GM18517 (cell line): ENCODE measurements around the gene AXIN1.
"Not testable (repeated sequence)": the region's sequence is repeated elsewhere in the genome, so short reads cannot be mapped to it uniquely, and the experiment has no call there.

Source experiments
- ATAC-seq: cut with Tn5 transposase; IDR thresholded peaks from one replicate; pipeline ENCODE4 v1.9.1; 2021; ENCODE audit warnings: mild to moderate bottlenecking, moderate library complexity; ENCODE audit not compliant: unreplicated experiment

Gene AXIN1

DNA sequence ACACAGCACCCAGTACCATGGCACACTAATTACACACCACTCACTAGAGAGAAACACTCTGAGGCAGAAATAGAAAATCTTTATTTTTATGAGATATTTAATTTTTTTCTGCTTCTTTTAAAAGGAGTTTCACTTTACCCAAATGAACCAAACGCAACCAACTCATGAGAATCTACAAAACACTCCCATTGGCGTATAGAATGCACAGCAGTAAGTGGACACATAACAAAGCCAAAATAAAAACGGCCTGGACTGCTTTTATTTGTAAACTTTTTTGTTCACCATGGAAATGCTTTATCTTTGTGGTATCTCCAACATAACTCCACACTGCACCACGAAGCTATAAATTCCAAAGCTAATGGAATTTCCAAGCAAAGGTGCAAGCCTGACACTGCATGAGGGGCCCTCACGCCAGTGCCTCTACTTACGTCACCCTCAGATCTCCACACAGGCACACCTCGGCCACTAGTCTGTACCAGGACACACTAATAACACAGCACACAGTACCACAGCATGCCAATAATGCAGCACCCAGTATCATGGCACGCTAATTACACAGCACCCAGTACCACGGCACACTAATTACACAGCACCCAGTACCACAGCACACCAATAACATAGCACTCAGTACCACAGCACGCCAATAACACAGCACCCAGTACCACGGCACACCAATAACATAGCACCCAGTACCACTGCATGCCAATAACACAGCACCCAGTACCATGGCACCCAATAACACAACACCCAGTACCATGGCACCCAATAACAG, 17.5 kb downstream of the AXIN1 start:
- not testable (repeated sequence) for ATAC-seq

DNA sequence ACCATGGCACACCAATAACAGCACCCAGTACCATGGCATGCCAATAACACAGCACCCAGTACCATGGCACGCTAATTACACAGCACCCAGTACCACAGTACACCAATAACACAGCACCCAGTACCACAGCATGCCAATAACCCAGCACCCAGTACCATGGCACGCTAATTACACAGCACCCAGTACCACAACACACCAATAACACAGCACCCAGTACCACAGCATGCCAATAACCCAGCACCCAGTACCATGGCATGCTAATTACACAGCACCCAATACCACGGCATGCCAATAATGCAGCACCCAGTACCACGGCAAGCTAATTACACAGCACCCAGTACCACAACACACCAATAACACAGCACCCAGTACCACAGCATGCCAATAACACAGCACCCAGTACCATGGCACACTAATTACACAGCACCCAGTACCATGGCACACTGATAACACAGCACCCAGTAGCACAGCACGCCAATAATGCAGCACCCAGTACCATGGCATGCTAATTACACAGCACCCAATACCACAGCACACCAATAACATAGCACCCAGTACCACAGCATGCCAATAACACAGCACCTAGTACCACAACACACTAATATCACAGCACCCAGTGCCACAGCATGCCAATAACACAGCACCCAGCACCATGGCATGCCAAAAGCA, 18.2 kb downstream of the AXIN1 start:
- not testable (repeated sequence) for ATAC-seq

DNA sequence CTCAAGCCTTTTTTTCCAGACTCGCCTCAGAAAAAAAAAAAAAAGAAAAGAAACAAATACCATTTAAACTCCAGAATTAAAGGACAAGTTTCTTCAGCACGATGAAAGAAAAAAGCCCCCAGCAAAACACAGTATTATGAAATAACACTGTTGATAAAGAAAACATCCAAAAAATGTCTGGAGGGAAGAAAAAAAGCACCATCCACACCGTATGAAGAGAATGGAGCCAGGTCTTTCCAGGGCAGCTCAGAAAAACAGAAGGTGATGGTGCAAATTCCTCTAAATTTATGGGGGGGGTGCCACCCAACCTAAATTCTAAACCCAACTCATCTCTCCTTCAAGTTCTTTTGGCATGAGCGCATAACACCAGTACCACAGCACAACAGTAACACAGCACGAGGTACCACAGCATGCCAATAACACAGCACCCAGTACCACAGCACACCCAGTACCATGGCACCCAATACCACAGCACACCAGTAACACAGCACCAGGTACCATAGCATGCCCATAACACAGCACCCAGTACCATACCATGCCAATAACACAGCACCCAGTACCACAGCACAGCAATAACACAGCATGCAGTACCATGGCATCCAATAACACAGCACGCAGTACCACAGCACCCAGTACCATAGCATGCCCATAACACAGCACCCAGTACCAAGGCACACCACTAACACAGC, 19.0 kb downstream of the AXIN1 start:
- ATAC-seq: no peak

DNA sequence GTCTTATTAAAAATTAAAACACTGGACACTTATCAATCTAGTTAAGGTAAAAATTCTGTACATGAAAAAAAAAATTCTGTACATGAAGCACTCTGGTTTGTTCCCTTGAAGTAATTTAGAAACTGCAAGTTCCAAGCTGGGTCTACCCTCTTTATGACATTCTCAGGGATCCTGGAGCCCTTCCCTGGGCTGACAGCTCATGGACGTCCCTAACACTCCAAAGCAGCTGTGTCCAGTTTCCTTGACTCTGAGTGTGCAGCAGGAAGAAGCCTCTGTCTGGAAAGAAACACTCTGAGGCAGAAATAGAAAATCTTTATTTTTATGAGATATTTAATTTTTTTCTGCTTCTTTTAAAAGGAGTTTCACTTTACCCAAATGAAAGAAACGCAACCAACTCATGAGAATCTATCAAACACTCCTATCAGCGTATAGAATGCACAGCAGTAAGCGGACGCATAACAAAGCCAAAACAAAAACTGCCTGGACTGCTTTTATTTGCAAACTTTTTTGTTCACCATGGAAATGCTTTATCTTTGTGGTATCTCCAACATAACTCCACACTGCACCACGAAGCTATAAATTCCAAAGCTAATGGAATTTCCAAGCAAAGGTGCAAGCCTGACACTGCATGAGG, 21.2 kb downstream of the AXIN1 start:
- ATAC-seq: not testable (repeated sequence)

DNA sequence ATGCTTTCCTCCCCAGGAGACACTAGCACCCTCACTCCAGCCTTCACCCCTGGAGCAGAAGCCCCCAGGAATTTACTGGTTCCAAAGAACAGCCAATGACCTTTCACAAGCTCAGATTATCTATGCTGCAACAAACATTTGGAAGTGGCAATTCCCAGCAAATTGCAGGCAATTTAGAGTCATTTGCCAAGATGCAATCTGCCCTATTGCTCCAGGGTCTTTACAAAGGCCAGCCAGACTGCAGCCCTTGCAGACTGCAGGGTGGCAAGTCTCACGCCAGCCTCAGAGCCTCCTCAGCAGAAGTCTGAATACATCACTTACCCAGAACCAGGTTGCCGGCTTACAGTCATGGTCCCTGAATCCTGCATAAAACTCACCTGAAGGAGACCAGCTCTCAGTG, 21.8 kb downstream of the AXIN1 start:
- no peak for ATAC-seq

DNA sequence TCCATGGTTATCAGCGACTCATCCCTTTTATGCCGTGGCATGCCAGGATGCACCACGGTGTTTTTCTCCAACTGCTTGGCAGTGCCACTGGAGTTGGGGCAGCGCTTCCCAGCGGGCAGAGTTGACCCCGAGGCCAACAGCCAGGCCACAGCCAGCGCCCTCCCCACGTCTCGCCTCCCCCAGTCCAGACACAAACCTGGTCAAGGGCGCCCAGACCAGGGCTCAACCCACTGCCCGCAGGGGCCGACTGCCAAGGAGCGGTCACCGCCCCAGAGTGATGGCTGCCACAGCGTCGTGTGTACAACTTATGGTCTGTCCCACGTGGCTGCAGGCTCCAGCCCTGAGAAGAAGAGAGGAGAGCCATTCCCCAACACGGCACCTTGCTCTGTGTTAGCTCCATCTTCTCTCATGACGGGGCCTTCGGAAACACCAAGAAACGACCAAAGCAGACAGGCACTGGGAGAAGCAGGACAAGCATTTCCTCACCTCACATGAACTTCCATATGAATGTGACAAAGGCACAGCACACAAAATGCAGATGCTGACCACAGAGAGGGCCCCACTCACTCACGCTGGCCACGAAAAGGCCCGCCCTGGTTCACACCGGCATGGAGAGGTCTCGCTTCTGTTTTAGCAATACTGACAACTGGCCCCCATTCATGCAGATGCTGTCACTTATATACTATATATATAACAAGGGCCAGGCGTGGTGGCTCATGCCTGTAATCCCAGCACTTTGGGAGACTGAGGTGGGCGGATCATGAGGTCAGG, 27.0 kb downstream of the AXIN1 start:
- no peak for ATAC-seq

DNA sequence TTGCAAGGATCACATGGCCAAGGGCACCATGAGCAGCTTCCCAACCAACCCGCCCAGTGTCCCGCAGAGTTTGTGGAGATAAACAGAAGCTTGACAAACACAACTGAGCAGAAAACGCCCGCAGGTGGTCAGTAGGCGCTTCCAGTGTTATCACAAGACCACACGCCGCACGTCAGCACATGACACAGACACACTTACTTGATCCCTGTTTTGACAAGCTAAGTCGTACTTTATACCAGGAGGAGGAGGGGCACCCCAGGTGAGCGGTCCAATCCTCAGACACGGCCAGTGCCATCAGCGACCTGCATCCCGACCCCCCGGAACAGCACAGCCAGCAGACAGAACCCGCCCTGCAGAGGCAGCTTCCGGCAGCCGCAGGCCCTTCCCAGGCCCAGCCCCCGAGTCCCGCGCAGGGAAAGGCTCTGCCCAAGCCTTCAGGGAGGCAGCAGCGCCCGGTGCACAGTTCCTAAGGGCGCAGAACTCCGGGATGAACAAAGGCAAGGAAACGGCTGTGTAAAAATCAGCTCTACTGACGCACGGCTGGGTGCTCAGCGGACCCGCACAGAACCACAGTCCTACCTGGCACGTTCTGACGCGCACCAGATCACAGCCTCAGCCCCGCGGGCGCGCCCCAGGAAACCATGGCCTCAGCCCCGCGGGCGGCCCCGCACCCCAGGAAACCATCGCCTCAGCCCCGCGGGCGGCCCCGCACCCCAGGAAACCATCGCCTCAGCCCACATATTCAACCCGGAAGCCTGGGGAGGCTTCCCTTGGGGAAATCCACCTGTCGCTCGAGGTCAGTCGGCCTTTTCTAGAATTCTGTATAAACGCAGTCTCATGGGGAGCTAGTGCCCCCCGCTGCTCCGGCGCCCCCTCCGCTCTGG, 27.8 kb downstream of the AXIN1 start:
- no peak for ATAC-seq

DNA sequence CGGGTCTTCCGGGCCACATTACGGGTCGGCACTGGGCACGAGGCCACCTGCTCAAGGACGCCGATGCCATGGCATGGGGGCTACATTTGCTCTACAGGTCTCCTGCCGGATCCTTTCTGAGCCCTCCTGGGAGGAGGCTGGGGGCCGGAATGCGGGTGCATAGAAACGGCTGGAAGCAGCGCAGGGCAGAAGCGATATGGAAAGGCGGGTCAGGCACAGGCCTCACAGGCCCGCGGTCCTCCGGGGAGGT, 28.4 kb downstream of the AXIN1 start:
- no peak for ATAC-seq

DNA sequence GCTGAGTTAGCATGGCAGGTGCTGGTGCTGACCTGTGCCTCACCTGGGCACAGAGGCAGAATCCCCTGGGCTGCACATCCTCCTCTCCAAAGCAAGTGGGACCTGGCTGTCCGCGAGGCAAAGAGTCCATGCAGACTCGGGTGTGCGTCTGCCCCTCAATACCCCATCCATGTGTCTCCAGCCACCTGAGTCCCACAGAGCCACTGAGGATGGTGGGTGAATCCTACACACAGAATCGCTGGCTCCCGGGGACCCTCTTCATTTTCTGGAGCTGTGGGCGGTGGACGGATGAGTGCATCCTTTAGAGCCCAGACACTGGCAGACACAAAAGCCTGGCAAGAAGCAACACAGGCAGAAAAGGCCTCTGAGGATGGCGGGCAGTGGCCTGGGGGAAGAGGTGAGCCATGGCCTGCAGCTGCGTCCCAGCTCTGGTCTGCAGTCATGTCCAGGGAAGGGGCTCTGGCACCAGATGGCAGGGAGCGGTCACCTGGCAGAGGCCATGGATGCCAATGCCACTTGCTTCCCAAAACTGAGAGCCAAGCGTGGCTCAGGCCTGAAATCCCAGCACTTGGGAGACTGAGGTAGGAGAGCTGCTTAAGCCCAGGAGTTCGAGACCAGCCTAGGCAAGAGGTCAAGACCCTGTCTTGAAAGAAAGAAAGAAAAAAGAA, 29.9 kb downstream of the AXIN1 start:
- no peak for ATAC-seq

DNA sequence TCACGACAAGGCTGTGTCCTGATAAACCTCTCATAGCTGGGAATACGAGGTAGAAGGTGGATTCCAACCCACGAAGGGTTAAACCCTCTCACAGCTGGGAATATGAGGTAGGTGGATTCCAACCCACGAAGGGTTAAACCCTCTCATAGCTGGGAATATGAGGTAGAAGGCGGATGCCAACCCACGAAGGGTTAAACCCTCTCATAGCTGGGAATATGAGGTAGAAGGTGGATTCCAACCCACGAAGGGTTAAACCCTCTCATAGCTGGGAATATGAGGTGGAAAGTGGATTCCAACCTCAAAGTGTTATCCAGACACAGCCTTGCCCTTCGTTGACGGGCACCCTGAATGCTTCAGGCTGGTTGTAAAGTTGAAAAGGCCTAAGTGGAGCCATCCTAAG, 31.0 kb downstream of the AXIN1 start:
- no peak for ATAC-seq

DNA sequence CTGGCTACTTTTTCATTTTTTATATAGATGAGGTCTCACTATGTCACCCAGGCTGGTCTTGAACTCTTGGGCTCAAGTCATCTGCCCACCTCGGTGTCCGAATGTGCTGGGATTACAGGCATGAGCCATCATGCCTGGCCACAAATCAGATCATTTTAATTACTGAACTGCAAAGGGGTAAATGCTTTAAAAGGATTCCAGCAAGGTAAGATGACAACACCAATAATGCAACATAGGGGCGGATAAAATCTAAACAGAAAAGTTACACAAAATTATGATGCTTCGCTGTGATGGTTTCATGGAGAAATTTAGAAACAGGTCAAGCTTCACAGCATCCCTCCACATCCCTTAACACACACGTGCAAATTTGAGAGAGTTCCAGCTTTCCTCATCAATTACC, 32.3 kb downstream of the AXIN1 start:
- ATAC-seq: no peak

DNA sequence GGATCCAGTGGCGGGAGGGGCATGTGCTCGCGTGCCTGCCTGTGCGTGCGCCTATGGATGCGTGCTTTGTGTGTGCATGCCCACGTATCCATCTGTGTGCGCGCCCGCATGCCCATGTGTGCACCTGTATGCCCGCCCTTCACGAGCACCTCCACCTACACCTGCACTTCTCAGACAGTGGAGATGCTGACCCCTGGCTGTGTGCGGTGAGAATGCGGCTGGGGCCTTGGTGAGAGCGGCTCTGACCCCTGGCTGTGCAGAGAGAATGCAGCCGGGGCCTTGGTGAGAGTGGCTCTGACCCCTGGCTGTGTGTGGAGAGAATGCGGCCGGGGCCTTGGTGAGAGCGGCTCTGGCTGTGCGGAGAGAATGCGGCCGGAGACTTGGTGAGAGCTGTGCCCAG, 33.9 kb downstream of the AXIN1 start:
- no peak for ATAC-seq

DNA sequence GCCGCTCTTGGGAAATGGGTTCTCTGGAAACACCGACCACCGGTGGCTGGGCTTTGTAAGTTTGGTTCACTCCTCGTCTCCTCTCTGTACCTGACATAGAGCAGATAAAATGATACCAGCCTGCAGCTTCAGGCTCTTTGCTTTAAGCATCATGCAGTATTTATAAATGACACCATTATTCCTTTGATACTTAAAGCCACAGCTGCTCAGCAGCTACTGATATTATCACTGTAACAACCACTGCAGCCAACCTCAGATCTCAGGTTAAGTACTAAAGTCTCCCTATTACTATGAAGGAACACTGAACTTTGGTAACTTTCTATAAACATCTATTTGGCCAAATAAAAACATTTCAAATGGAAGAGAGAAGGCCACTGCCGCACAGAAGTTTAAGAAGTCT, 34.9 kb downstream of the AXIN1 start:
- ATAC-seq: no peak

DNA sequence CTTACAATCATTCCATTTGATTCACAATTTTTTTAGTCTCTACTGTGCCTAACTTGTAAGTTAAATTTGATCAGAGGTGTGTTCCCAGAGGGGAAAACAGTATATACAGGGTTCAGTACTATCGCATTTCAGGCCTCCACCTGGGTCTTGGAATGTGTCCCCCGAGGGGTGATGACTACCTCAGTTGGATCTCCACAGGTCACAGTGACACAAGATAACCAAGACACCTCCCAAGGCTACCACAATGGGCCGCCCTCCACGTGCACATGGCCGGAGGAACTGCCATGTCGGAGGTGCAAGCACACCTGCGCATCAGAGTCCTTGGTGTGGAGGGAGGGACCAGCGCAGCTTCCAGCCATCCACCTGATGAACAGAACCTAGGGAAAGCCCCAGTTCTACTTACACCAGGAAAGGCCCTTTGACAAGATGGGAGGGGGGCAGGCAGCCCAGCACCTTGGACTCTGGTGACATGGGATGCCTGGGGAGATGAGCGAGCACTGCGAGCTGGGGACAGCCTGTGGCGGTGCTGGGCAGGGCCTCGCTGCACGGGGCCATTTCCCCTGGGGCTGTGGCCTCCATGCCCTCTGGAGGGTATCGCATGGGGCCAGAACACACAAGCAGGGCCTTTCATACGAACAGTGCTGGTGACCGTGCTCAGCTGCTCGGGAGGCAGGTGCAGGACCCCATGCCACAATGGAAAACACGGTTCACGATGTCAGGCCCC, 35.6 kb downstream of the AXIN1 start:
- no peak for ATAC-seq

DNA sequence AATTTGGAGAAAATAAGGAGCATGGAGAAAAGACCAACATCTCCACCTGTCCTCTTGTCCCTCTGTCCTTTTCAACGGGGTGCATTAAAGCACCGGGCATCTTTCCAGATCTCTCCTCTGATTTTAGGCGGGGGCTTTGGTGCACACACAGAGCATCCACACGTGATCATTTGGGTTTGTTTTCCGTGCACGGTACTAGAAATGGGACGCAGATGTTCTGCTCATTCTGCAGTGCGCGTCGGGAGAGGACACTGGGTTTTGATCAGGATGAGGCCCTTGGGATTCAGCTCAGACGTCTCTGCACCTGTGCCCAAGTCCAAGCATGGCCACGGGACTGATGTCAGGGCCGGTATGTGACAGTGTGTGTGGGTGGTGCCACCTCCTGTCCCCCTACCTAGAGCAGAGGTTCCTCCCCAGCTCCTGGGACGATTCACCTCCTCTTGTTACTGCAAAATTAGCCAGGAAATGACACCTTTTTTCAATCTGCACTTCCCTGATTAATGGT, 37.7 kb downstream of the AXIN1 start:
- no peak for ATAC-seq

DNA sequence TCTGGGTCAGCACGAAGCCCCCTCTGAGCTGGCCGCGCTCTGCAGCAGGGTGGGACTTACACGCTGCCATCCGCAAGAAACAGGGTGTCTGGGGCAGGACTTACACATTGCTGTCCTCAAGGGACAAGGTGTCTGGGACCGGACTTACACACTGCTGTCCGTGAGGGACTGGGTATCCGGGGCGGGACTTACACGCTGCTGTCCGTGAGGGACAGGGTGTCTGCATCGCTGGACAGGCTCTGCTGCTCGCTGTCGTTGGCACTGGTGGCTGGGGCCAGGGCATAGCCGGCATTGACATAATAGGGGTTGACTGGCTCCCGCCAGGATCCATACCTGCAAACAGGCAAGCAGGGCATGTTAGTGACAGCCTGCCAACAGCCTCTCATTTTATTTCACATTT, 38.2 kb downstream of the AXIN1 start:
- ATAC-seq: no peak

DNA sequence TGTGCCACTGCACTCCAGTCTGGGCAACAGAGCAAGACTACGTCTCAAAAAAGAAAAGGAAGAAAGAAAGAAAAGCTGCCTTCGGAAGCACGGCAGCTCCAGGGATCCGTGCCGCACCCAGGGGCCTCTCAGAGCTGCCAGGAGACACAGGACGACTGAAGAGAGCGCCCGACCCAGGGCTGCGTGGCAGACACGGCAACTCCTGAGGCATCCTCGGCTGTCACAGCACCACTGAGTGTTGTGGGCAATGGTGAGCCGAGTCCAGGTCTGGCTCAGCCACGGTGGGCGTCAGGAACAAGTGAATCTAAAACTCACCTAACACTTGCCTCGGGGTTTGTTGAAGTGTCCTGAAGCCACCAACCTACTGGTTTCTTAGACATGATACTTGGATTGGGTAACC, 40.8 kb downstream of the AXIN1 start:
- no peak for ATAC-seq

DNA sequence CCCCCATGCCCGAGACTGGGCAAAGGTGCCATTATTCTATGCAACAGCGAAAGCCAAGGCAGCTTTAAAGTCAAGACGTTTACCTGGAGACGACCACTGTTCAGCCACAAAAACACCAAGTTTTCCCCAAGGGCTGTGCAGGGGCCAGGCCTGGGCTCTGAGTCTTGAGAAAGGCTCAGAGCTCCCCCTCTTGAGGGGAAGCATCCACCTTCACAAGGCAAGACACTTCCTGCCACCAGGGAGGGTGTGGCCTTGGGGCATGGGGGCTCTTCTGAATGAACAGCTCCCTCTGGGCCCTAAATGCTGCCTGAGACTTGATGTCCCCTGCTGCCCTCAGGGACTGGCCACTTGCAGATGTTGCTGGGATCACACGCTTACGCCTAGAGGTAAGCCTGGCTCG, 43.0 kb downstream of the AXIN1 start:
- ATAC-seq: no peak
